WI38 (cell line): ENCODE data around the gene AKTIP.

Source experiments
- H3K4me3 ChIP-seq: 2 replicates; pipeline ENCODE4 v1.5.1; 2011; ENCODE audit warnings: low read depth, mild to moderate bottlenecking, control low read depth, low read length
- CTCF ChIP-seq: IDR thresholded peaks from 2 replicates; pipeline ENCODE4 v1.5.1; 2012; ENCODE audit warnings: low read depth, mild to moderate bottlenecking, control low read depth, low read length

The AKTIP gene

GRCh38 chr16:53492503-53492902, 10.5 kb downstream of the AKTIP start:
- no peak for TF ChIP-seq CTCF

GRCh38 chr16:53489755-53490154, 13.3 kb downstream of the AKTIP start:
- H3K4me3 ChIP-seq: no peak overlapping the region

More at GRCh38 chr16:53492503-53492902, 10.5 kb downstream of the AKTIP start:
- H3K4me3 ChIP-seq: no peak overlapping the region

GRCh38 chr16:53486230-53486629, 16.8 kb downstream of the AKTIP start:
- H3K4me3 ChIP-seq: no peak overlapping the region
- no peak for TF ChIP-seq CTCF

More at GRCh38 chr16:53489755-53490154, 13.3 kb downstream of the AKTIP start:
- no peak for TF ChIP-seq CTCF

GRCh38 chr16:53484542-53484941, 18.5 kb downstream of the AKTIP start:
- no peak for TF ChIP-seq CTCF
- no peak overlapping the region for H3K4me3 ChIP-seq

- TF ChIP-seq CTCF: no peak
Observed at GRCh38 chr16:53482123-53482522, 20.9 kb downstream of the AKTIP start.

GRCh38 chr16:53480394-53480793, 22.6 kb downstream of the AKTIP start:
- TF ChIP-seq CTCF: no peak
- H3K4me3 ChIP-seq: no peak overlapping the region

More at GRCh38 chr16:53482123-53482522, 20.9 kb downstream of the AKTIP start:
- H3K4me3 ChIP-seq: no peak overlapping the region

- TF ChIP-seq CTCF: no peak
- H3K4me3 ChIP-seq: no peak overlapping the region
Observed at GRCh38 chr16:53478965-53479364, 24.0 kb downstream of the AKTIP start.
